H1 (cell line): ENCODE measurements around the gene UVRAG. TPM values are rescaled to one million over a fixed set of nuclear protein-coding genes. Genes with fewer than 3 reads are reported as not detected.

Experiments
- FOSL1 ChIP-seq: IDR thresholded peaks from 2 replicates; pipeline ENCODE4 v1.6.1; 2011; ENCODE audit warnings: mild to moderate bottlenecking, low read depth, low read length, moderate library complexity; ENCODE audit not compliant: insufficient read depth
- HDAC6 ChIP-seq: IDR thresholded peaks from one replicate; pipeline ENCODE4 v1.7.1; 2012; ENCODE audit warnings: low read depth, mild to moderate bottlenecking, inconsistent platforms, low read length, moderate library complexity
- SIX5 ChIP-seq: IDR thresholded peaks from 2 replicates; pipeline ENCODE4 v1.6.1; 2011; ENCODE audit warnings: mild to moderate bottlenecking, low read depth, low read length
- TCF12 ChIP-seq: IDR thresholded peaks from 2 replicates; pipeline ENCODE4 v1.6.1; 2011; ENCODE audit warnings: low read depth, mild to moderate bottlenecking, low read length
- YY1 ChIP-seq: IDR thresholded peaks from 2 replicates; pipeline ENCODE4 v1.6.1; 2011; ENCODE audit warnings: low read depth, mild to moderate bottlenecking, low read length
- polyA plus RNA-seq, 7 experiments: library from polyadenylated mRNA; depleted of rRNA in 3 of 7; stranded (reverse) in 5 of 7; unstranded in 2 of 7; fragments of >200 nt in 5 of 7; fragments of 200-250 nt in 2 of 7; gene quantifications; 1 replicate in 5 of 7; 2 replicates in 1 of 7; 4 replicates in 1 of 7; pipeline versions ENCODE4 v1.2.1 to v1.2.3, GENCODE V29; 2011 to 2013; ENCODE audit warnings: missing spikeins in 2 of 7, mixed read lengths in 2 of 7
- total RNA-seq: library from RNA; stranded (reverse); fragmentation: NEBNext Ultra II Directional; extraction: Animal tissue kit (Norgen Biotek cat#: 25700); gene quantifications from 2 replicates; pipeline ENCODE4 v1.2.1, GENCODE V29; 2021

The UVRAG gene
- total and polyA plus RNA-seq, 2 of the 8 experiments (the other 6 are each of a cell fraction or from before 2014, with no cell fraction given), result 5.5 to 14.7 TPM

GRCh38 chr11:76004400-76004799 is 189.4 kb downstream of the UVRAG start (continued):
- TF ChIP-seq SIX5 (no peak), YY1 (no peak), FOSL1 (no peak), TCF12 (no peak), HDAC6 (no peak)
